Mucosa of descending colon (tissue), 3 donors: ENCODE measurements around the gene TRIM27. TPM values are rescaled to one million over a fixed set of nuclear protein-coding genes. Genes with fewer than 3 reads are reported as not detected.
"Not testable (repeated sequence)": the region's sequence is repeated elsewhere in the genome, so short reads cannot be mapped to it uniquely, and the experiment has no call there.

Experiments used
- ATAC-seq: fragments of 200-7000 bp; cut with Tn5 transposase; one replicate; pipeline ENCODE4 v1.9.1; 2020; ENCODE audit warnings: mild to moderate bottlenecking, moderate library complexity
- DNase-seq, 3 donors: peaks; one replicate each; pipeline ENCODE4 v3.0.0-alpha.2; 2020
- H3K36me3 ChIP-seq: fragments of 200-600 bp; one replicate; pipeline ENCODE4 v1.8.0; 2021; ENCODE audit warnings: low read depth, mild to moderate bottlenecking
- H3K4me1 ChIP-seq: fragments of 200-600 bp; one replicate; pipeline ENCODE4 v1.8.0; 2021; ENCODE audit warnings: low read depth, mild to moderate bottlenecking
- H3K4me3 ChIP-seq: fragments of 200-600 bp; one replicate; pipeline ENCODE4 v1.8.0; 2021; ENCODE audit warnings: mild to moderate bottlenecking
- H3K9me3 ChIP-seq: fragments of 200-600 bp; one replicate; pipeline ENCODE4 v1.8.0; 2021; ENCODE audit warnings: mild to moderate bottlenecking
- intact Hi-C, 2 donors: fragments of 100-400 bp; cut with DNase I in 1 of 2; cut with micrococcal nuclease in 1 of 2; formaldehyde crosslinking; loops; one replicate each; pipeline versions ENCODE4 v1.11.0 to v1.11.1; 2022; cut with DNase I, micrococcal nuclease
- total RNA-seq, 3 donors: library from RNA; stranded (reverse); fragmentation: NEBNext Ultra II Directional in 2 of 3; extraction: Animal tissue kit (Norgen Biotek cat#: 25700) in 2 of 3; gene quantifications; one replicate each; pipeline versions ENCODE4 v1.2.1 to v1.2.4, GENCODE V29; 2021 to 2023
- TF ChIP-seq, protein P1 (sequence below): fragments of 200-600 bp; IDR thresholded peaks from one replicate; pipeline ENCODE4 v1.8.0; 2022; ENCODE audit warnings: antibody characterized with exemption, mild to moderate bottlenecking
- donor health status: DM: no; HTN: no; CAD: no; lungs with moderate emphysema.
- donor health status: DM: no; HTN: no; CAD: no.
- donor health status: DM: no; HTN: yes; CAD: no.

Gene TRIM27
- total RNA-seq, 3 donors from 2014 or later = 33.1 to 37.2 (median 35.5) TPM

DNA sequence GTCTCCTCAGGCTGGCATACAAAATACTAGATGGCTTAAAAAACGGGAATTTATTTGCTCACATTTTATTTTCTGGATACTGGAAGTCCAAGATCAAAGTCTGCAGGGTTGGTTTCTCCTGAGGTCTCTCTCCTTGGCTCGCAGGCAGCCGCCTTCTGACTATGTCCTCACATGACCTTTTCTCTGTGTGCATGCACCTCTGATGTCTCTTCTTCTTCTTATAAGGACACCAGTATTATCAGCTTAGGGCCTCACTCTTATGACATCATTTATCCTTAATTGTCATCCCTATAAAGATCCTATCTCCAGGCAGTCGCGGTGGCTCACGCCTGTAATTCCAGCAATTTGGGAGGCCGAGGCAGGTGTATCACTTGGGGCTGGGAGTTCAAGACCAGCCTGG, 9.3 kb upstream of the TRIM27 start:
- intact Hi-C loops = no loop called here

DNA sequence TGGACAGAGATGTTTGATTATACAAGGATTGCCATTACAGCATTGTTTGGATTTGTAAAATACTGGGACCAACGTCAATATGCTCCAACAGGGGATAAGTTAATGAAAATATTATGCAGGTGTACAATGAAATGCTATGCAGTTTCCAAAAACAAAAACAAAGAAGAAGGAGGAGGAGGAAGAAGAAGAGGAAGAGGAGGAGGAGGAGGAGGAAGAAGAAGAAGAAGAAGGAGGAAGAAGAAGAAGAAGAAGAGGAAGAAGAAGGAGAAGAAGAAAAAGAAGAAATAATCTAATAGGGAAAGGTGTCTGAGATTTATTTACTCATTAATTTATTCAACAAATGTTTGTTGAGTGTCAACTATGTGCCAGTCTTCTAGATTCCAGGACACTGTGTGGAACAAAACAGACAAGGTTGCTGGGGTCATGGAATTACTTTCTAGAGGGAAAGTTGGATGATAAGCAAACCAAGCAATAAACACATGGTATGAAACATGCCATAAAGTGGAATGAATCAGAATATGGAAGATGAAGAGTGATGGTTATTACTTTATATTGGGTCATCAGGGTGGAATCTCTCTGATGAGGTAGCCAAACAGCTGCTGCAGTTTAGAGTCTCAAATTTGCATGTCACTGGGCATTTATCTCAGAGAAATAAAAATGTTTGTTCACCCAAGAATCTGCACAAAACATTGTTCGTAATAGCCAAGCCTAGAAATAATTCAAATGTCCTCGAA, 6.3 kb upstream of the TRIM27 start:
- no peak overlapping the region for H3K4me3 ChIP-seq

More for the DNA sequence above, 9.3 kb upstream of the TRIM27 start:
- Histone ChIP-seq H3K4me1 (no peaks in the 10 kb centered on the region), H3K9me3 (no peaks in the 10 kb centered on the region), H3K4me3 (no peak overlapping the region), H3K36me3 (no peaks in the 10 kb centered on the region)
- no peak for ATAC-seq
- DNase-seq = no peak
- TF ChIP-seq, protein P1, sequence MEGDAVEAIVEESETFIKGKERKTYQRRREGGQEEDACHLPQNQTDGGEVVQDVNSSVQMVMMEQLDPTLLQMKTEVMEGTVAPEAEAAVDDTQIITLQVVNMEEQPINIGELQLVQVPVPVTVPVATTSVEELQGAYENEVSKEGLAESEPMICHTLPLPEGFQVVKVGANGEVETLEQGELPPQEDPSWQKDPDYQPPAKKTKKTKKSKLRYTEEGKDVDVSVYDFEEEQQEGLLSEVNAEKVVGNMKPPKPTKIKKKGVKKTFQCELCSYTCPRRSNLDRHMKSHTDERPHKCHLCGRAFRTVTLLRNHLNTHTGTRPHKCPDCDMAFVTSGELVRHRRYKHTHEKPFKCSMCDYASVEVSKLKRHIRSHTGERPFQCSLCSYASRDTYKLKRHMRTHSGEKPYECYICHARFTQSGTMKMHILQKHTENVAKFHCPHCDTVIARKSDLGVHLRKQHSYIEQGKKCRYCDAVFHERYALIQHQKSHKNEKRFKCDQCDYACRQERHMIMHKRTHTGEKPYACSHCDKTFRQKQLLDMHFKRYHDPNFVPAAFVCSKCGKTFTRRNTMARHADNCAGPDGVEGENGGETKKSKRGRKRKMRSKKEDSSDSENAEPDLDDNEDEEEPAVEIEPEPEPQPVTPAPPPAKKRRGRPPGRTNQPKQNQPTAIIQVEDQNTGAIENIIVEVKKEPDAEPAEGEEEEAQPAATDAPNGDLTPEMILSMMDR = no peak

DNA sequence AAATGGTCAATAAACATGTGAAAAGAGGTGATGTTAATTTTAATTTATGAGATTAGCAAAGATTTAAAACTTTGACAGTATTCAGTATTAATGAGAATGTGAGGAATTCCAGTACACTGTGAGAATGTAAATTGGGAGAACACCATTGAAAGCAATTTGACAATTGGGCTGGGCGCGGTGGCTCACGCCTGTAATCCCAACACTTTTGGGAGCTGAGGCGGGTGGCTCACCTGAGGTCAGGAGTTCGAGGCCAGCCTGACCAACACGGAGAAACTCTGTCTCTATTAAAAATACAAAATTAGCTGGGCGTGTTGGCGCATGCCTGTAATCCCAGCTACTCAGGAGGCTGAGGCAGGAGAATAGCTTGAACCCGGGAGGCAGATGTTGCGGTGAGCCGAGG, 5.6 kb upstream of the TRIM27 start:
- ATAC-seq, H3K9me3 ChIP-seq, DNase-seq, H3K4me1 ChIP-seq, H3K36me3 ChIP-seq, intact Hi-C loops, H3K4me3 ChIP-seq: not testable (repeated sequence)

More for the DNA sequence above, 6.3 kb upstream of the TRIM27 start:
- Histone ChIP-seq H3K4me1 (no peaks in the 10 kb centered on the region), H3K9me3 (no peaks in the 10 kb centered on the region), H3K36me3 (no peaks in the 10 kb centered on the region)
- peak; percentile 86 for ATAC-seq
- intact Hi-C loops = no loop called here
- no peak for DNase-seq
- TF ChIP-seq, protein P1 = no peak

DNA sequence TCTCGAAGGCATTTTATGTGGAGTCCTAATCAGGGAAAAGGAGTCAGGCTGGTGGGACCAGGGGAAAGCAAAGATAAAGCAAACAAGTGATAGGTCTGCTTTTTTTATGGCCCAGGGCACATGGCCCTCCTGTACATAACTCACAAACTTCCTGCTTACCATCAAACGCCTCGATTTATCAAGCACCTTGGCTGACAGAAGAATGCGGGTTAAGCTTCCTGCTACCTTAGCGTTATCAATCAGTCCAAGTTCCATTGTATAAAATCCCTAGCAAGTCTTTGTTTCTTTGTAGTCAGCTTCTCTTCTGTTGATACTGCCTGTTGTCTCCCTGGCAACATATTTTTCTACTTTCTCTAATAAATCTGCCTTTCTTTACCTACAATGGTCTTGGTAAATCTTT, 4.1 kb upstream of the TRIM27 start:
- no peaks in the 10 kb centered on the region for H3K9me3 ChIP-seq
- DNase-seq (no peak), ATAC-seq (no peak)
- no peak overlapping the region for H3K4me3 ChIP-seq
- TF ChIP-seq, protein P1 = no peak
- no peaks in the 10 kb centered on the region for H3K36me3 ChIP-seq
- no peaks in the 10 kb centered on the region for H3K4me1 ChIP-seq
- intact Hi-C loops = no loop called here

DNA sequence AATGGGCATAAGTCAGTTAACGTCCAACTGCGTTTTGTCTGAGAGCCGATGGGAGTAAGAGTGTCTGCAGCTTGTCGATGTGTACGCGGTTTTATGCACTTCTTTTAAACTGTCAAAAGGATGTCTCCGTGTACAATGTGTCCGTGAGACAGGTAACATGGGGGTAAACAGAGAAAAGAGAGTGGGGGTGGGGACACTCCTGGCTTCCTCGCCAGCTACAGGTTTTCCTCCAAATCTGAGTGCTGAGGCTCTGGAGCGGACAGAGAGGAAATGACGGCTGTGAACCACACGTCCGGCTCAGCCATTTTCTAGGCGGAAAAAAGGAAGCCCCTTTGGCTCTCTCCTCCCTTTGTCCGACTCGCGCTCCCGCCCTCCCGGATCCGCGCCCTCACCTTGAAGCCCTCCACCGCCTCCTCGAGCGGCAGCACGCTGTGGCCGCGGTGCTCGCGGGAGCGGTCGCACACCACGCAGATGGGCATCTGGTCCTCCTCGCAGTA, 916 bp downstream of the TRIM27 start:
- intact Hi-C loops = no loop called here

More for the DNA sequence above, 916 bp downstream of the TRIM27 start:
- Histone ChIP-seq H3K4me1 (peaks cover 13% of the 10 kb centered on the region), H3K9me3 (no peaks in the 10 kb centered on the region), H3K36me3 (peaks cover 5% of the 10 kb centered on the region), H3K4me3 (peak overlapping the region; percentile 89)
- ATAC-seq (peak; percentile 46), DNase-seq (peak in 1 of 3 donors; percentile 53)
- TF ChIP-seq, protein P1 = no peak
